ENCODE data around the gene SOX8.

Gene SOX8

GRCh38 chr16:1026784-1027500 is 45.4 kb downstream of the SOX8 start:
- no peak for DNase-seq (ENCODE audit: low spot score)
- TF ChIP-seq, protein P1, sequence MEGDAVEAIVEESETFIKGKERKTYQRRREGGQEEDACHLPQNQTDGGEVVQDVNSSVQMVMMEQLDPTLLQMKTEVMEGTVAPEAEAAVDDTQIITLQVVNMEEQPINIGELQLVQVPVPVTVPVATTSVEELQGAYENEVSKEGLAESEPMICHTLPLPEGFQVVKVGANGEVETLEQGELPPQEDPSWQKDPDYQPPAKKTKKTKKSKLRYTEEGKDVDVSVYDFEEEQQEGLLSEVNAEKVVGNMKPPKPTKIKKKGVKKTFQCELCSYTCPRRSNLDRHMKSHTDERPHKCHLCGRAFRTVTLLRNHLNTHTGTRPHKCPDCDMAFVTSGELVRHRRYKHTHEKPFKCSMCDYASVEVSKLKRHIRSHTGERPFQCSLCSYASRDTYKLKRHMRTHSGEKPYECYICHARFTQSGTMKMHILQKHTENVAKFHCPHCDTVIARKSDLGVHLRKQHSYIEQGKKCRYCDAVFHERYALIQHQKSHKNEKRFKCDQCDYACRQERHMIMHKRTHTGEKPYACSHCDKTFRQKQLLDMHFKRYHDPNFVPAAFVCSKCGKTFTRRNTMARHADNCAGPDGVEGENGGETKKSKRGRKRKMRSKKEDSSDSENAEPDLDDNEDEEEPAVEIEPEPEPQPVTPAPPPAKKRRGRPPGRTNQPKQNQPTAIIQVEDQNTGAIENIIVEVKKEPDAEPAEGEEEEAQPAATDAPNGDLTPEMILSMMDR (IDR thresholded peaks at IDR 0.05; ENCODE audit: extremely low read depth, insufficient read depth, missing control alignments): no peak
- in situ Hi-C loops (cut with MboI; ENCODE audit: low pct_unique_long_range_greater_than_20kb, low sequenced_read_pairs, unreplicated experiment): no loop called here

GRCh38 chr16:1027501-1027815 is 45.9 kb downstream of the SOX8 start:
- in situ Hi-C loops (cut with MboI; ENCODE audit: low pct_unique_long_range_greater_than_20kb, low sequenced_read_pairs, unreplicated experiment): no loop called here
- TF ChIP-seq, protein P1 (IDR thresholded peaks at IDR 0.05; ENCODE audit: extremely low read depth, insufficient read depth, missing control alignments): no peak
- DNase-seq (ENCODE audit: low spot score): no peak

DNA sequence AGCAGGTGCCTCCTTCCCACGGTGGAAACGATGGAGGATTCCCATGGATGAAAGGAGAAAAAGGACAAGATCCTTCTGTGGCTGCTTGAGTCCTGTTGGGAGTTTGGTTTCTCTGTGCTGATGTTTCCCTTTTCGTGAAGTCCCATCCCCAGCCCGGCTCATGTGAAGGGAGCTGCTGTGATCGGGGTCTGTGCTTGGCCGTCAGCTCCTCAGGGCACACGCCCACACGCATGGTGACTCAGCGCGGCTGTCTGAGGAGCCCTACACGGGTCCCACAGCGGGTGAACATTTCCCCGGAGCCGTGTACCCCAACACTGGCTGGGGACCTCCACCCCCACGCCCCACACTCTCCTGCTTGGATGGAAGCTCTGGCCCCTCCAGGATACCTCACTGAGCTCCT is 46.5 kb downstream of the SOX8 start:
- in situ Hi-C loops (cut with MboI; ENCODE audit: low pct_unique_long_range_greater_than_20kb, low sequenced_read_pairs, unreplicated experiment): no loop called here
- TF ChIP-seq, protein P1 (IDR thresholded peaks at IDR 0.05; ENCODE audit: extremely low read depth, insufficient read depth, missing control alignments): no peak
- DNase-seq (ENCODE audit: low spot score): no peak

DNA sequence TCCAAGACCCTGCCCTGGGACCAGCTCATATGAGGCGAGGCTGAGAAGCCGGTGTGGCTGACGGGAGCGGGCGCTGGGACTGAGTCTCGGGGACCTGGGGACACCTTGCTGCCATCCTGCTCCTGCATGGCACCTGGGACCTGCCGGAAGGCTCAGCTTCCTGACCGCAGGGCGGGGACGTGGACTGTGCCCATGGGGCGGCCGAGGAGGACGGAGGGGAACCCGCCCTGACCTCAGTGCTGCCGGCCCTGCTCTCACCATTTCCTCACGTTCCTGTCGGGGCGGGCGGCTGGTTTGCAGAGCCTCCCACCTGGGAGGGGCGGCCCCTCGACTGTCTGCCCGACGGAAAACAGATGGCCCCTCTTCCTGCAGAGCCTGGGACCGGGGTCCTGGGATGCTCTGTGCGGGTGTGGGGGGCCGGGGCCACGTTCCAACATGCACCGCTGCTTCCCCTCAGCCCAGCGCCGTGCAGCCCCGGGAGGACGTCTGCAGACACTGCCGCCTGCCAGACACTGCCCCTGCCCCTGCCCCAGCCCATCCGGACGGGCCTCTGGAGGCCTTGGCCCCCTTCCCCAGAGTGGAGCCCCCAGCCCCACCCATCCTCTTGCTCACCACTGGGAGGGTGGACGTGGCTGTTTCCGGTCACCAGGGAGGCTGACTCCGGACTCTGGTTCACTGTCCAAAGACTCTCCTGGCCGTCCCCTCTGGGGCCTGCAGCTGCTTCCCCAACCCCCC is 47.1 kb downstream of the SOX8 start:
- in situ Hi-C loops (cut with MboI; ENCODE audit: low pct_unique_long_range_greater_than_20kb, low sequenced_read_pairs, unreplicated experiment): no loop called here
- no peak for DNase-seq (ENCODE audit: low spot score)
- TF ChIP-seq, protein P1 (IDR thresholded peaks at IDR 0.05; ENCODE audit: extremely low read depth, insufficient read depth, missing control alignments): no peak

- TF ChIP-seq, protein P1 (IDR thresholded peaks at IDR 0.05; ENCODE audit: extremely low read depth, insufficient read depth, missing control alignments): no peak
- no peak for DNase-seq (ENCODE audit: low spot score)
- in situ Hi-C loops (cut with MboI; ENCODE audit: low pct_unique_long_range_greater_than_20kb, low sequenced_read_pairs, unreplicated experiment): no loop called here
Measured at GRCh38 chr16:1029259-1029545, 47.6 kb downstream of the SOX8 start.

GRCh38 chr16:1030473-1030901 is 48.9 kb downstream of the SOX8 start:
- in situ Hi-C loops (cut with MboI; ENCODE audit: low pct_unique_long_range_greater_than_20kb, low sequenced_read_pairs, unreplicated experiment): no loop called here
- DNase-seq (ENCODE audit: low spot score): no peak
- TF ChIP-seq, protein P1 (IDR thresholded peaks at IDR 0.05; ENCODE audit: extremely low read depth, insufficient read depth, missing control alignments): no peak

Measured in GM13977 (cell line).